HL-60/S4 treated with retinoic acid at 250 ng/mL for 4 days and 3 days (cell line): ENCODE data around the gene POTEH.
"Not testable (repeated sequence)": the region's sequence is repeated elsewhere in the genome, so short reads cannot be mapped to it uniquely, and the experiment has no call there.

ENCODE experiments used
- in situ Hi-C: fragments of 300-500 bp; cut with MboI; formaldehyde crosslinking; loops from 2 replicates; pipeline ENCODE4 v1.7.0; 2022; ENCODE audit warnings: low sequenced_read_pairs

POTEH gene

DNA sequence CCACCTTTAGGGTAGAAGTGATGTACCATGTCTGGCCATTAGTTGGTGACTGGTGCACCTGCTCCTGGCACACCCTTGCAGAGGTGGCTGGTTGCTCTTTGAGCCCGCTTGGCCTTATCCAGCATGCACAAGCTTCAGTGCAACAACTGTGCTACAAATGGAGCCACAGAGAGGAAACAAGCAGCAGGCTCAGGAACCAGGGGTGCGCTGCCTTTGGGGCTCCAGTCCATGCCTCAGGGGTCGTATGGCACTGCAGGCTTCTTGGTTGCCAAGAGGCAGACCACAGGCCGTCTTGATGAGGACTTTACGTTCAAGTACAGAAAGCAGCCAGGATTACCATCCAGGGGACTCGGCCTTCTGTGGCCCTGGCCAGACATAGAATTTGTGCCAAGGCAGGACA lies 44.6 kb downstream of the POTEH start:
- in situ Hi-C loops = not testable (repeated sequence)

DNA sequence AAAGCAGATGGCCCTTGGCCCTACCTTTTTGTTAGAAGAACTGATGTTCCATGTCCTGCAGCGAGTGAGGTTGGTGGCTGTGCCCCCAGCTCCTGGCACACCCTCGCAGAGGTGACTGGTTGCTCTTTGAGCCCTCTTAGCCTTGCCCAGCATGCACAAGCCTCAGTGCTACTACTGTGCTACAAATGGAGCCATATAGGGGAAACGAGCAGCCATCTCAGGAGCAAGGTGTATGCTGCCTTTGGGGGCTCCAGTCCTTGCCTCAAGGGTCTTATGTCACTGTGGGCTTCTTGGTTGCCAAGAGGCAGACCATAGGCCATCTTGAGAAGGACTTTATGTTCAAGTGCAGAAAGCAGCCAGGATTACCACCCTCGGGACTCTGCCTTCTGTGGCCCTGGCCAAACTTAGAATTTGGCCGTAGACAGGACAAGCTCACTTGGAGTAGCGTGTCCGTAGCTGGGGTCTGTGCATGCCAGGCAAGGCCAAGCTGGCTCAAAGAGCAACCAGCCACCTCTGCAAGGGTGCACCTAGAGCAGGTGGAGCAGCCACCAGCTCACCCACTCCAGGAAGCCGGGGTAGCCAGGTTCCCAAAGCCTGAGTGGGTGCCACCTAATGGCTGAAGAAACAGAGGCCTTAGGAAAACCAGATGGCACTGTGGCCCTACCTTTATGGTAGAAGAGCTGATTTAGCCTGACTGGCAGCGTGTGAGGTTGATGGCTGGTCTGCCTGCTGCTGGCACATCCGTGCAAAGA lies 48.5 kb downstream of the POTEH start:
- in situ Hi-C loops = not testable (repeated sequence)

DNA sequence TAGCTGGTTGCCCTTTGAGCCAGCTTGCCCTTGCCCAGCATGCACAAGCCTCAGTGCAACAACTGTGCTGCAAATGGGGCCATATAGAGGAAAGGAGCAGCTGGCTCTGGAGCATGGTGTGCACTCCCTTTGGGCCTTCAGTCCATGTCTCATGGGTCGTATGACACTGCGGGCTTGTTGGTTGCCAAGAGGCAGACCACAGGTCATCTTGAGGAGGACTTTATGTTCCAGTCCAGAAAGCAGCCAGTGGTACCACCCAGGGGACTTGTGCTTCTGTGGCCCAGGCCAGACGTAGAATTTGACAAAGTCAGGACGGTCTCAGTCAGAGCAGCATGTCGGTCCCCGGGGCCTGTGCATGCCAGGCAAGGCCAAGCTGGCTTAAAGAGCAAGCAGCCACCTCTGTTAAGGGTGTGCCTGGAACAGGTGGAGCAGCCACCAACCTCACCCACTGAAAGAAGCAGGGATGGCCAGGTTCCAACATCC lies 49.1 kb downstream of the POTEH start:
- in situ Hi-C loops = not testable (repeated sequence)

DNA sequence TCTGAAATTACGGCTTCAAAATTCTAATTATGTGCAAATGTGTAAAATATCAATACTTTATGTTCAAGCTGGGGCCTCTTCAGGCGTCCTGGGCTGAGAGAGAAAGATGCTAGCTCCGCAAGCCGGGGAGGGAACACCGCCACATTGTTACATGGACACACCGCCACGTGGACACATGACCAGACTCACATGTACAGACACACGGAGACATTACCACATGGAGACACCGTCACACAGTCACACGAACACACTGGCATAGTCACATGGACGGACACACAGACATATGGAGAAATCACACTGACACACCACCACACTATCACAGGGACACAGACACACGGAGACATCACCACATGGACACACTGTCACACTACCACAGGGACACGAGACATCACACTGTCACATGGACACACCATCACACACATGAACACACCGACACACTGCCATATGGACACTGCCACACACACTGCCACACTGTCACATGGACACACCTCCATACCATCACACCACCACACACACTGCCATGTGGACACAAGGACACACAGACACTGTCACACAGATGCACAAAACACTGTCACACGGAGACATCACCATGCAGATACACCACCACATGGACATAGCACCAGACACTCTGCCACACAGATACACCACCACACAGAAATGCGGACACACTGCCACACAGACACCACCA lies 58.0 kb downstream of the POTEH start:
- in situ Hi-C loops = not testable (repeated sequence)

DNA sequence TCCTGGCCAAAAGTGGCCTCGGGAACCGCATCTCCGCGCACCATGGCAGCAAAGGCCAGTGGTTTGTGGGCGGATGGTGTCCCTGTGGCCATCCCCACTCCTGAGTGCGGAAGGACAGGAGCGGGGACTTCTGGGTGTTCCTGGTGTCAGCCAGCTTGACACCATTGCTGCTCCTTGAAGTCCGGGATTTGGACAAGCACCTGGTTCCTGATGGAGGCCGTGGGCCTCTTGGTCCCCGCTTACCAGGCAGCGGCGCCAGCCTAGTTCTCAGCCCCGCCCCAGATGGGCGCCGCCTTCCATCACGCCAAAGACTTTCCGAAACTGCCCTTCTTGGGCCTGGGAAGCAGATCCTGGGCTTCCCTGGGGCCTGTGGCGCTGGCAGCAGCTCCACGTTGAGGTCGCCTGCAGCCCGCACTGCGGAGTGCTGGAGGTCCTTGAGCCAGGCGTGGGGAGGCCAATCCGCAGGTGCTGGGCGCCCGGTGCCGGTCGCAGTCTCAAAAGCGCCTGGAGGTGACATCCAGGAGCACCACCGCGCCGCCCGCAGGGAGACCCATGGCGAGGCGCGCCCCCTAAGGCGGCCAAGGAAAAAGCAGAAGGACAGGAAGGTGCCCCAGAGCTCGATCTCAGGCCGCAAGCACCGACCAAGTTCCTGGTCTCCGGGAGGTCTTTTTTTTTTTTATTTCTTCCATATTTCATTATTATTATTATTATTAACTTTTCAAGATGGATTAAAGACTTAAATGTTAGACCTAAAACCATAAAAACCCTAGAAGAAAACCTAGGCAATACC lies 59.5 kb downstream of the POTEH start:
- in situ Hi-C loops = not testable (repeated sequence)

DNA sequence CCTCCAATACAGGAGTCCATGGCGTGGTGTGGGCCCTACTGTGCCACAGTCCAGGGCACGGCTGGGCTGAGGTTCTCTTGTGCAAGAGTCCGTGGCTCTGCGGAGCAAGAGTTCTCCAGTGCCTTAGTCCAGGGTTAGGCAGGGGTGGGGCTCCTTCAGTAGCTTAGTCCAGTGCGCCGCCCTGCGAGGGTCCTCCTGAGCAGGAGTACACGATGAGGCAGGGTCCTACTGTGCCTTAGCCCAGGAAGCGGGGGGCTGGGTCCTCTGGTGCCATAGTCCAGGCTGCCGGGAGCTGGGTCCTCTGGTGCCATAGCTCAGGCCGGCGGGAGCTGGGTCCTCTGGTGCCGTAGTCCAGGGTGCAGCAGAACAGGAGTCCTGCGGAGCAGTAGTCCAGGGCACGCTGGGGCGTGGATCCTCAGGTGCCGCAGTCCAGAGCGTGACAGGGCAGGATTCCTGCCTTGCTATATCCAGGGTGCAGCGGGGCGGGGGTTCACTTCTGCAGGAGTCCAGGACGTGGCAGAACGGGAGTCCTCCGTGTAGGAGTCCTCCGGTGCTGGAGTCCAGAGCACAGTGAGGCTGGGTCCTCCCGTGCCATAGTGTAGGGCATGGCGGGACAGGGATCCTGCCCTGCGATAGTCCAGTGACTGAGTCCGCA lies 69.7 kb downstream of the POTEH start:
- in situ Hi-C loops = not testable (repeated sequence)

DNA sequence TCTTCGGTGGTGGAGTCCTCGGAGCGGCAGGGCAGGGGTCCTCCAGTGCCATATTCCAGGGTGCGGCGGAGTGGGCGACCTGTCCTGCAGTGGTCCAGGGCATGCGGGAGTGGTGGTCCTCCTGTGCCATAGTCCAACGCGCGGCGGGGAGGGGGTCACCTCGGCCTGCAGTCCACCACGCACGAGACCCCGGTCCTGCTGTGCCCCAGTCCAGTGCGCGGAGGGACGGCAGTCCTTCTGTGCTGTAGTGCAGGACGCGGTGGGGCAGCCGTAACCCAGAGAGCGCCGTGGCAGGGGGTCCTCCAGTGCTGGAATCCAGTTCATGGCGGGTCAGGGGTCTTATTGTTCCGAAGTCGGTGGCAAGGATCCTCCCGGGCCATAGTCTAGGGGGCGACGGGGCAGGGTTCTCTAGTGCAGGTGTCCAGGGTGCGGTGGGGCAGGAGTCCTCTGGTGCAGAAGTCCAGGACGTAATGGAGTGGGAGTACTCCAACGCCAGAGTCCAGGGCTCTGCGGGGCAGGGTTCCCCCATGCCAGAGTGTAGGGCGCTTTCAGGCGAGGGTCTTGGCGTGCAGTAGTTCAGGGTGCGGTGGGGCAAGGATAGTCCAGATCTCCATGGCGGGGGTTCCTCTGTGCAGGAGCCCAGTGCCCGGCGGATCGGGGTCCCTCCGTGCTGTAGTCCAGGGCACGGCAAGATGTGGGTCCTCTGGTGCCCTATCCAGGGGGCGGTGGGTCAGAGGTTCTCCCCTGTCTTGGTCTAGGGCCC lies 70.7 kb downstream of the POTEH start:
- in situ Hi-C loops = not testable (repeated sequence)

DNA sequence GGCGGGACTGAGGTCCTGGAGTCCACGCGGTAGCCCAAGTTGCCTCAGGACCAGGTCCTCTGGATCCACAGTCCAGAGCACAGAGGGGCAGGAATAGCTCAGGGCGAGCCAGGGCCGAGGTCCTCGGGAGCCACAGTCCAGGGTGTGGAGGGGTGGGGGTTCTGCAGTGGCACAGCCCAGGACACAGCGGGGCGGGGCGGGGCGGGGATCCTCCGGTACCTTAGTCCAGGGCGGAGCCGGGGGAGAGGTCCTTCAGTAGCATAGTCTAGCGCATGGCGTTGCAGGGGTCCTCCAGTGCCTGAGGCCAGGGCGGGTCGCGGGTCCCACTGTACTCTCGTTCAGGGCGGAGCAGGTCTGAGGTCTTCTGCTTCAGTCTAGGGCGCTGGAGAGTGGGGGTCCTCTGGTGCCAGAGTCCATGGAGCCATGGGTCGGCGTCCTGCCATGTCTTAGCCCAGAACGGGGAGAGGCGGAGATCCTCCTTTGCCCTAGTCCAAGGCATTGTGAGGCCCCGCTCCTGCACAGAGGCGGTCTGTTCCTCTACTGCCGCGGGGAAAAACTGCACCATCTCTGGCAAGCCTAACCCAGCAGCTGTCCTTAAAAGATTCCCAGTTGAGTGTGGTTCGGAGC lies 71.4 kb downstream of the POTEH start:
- in situ Hi-C loops = not testable (repeated sequence)

DNA sequence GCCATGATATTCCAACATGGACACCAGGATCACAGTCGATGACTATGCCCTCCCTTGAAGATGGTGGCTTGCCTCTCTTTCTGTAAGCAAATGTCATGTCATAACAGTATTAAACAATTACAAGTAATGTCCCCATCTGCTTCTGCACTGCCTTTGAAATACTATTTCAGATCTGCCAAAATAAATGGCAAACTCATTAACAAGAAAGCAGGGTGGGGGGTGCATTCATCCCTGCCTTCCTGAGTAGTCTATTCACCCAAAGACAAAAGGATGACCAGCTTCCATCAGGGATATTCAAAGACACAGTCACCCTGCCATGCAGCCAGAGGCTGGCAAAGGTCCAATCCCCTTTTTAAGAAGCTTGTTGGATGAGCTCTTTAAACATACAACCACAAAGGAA lies 73.7 kb downstream of the POTEH start:
- in situ Hi-C loops = not testable (repeated sequence)
